Measurements from ENCODE around the gene SLC16A10.
"Not testable (repeated sequence)": the region's sequence is repeated elsewhere in the genome, so short reads cannot be mapped to it uniquely, and the experiment has no call there.

GRCh38 chr6:111189666-111190210, 102.4 kb downstream of the SLC16A10 start:
- not testable (repeated sequence) for TF ChIP-seq CTCF (optimal IDR thresholded peaks at IDR 0.05 in 1 of 3, IDR thresholded peaks at IDR 0.05 in 1 of 3, conservative IDR thresholded peaks at IDR 0.05 in 1 of 3; ENCODE audit: extremely low read depth in 1 of 3, insufficient read depth in 2 of 3, low read length in 3 of 3); EZH2 (IDR thresholded peaks at IDR 0.05; ENCODE audit: low read length)
